Colonic mucosa (tissue), 4 donors: ENCODE measurements around the gene MYO7A. TPM values are rescaled to one million over a fixed set of nuclear protein-coding genes. Genes with fewer than 3 reads are reported as not detected.
A peak's percentile ranks its signal among the peaks of the same experiment; 100 is the strongest.

Experiments
- DNase-seq: peaks from one replicate; pipeline ENCODE4 v3.0.0-alpha.2; 2020
- H3K27ac ChIP-seq: fragments of 200-600 bp; one replicate; pipeline ENCODE4 v1.8.0; 2021
- H3K27me3 ChIP-seq: fragments of 200-600 bp; one replicate; pipeline ENCODE4 v1.8.0; 2021
- H3K36me3 ChIP-seq: fragments of 200-600 bp; one replicate; pipeline ENCODE4 v1.8.0; 2021
- H3K4me1 ChIP-seq: fragments of 200-600 bp; one replicate; pipeline ENCODE4 v1.8.0; 2021; ENCODE audit warnings: mild to moderate bottlenecking
- H3K4me3 ChIP-seq: fragments of 200-600 bp; one replicate; pipeline ENCODE4 v1.8.0; 2021
- H3K9ac ChIP-seq, 2 donors: one replicate each; pipeline ENCODE4 v1.7.0; 2013; ENCODE audit warnings: control low read depth in 2 of 2, low read depth in 2 of 2, low read length in 2 of 2
- H3K9me3 ChIP-seq: fragments of 200-600 bp; one replicate; pipeline ENCODE4 v1.8.0; 2021
- CTCF ChIP-seq: fragments of 200-600 bp; IDR thresholded peaks from one replicate; pipeline ENCODE4 v1.8.0; 2022; ENCODE audit warnings: antibody characterized with exemption, mild to moderate bottlenecking
- intact Hi-C: fragments of 100-400 bp; cut with DNase I; formaldehyde crosslinking; loops from one replicate; pipeline ENCODE4 v1.14.1; 2022
- total RNA-seq, 2 donors: library from RNA; stranded (reverse); fragmentation: NEBNext Ultra II Directional in 1 of 2; extraction: Animal tissue kit (Norgen Biotek cat#: 25700) in 1 of 2; gene quantifications; one replicate each; pipeline ENCODE4 v1.2.1, GENCODE V29; 2021
- donor health status: healthy.
- donor health status: DM: no; HTN: no; CAD: no.
- donor health status: DM: no; HTN: no; CAD: no.

The MYO7A gene
- total RNA-seq, 2 donors from 2014 or later, result 3.8 to 4.1 TPM

GRCh38 chr11:77207019-77207485 lies 79.0 kb downstream of the MYO7A start:
- Histone ChIP-seq H3K4me3 (no peak overlapping the region), H3K27me3 (no peaks in the 10 kb centered on the region), H3K4me1 (no peaks in the 10 kb centered on the region), H3K27ac (no peak overlapping the region), H3K36me3 (no peaks in the 10 kb centered on the region), H3K9ac (no peak overlapping the region), H3K9me3 (no peaks in the 10 kb centered on the region)
- DNase-seq, result no peak
- intact Hi-C loops, result no loop called here
- TF ChIP-seq CTCF, result no peak

- Histone ChIP-seq H3K4me1 (no peaks in the 10 kb centered on the region), H3K27ac (no peak overlapping the region), H3K9me3 (no peaks in the 10 kb centered on the region), H3K27me3 (no peaks in the 10 kb centered on the region), H3K36me3 (no peaks in the 10 kb centered on the region), H3K9ac (no peak overlapping the region), H3K4me3 (no peak overlapping the region)
- no peak for DNase-seq
- no peak for TF ChIP-seq CTCF
- intact Hi-C loops, result no loop called here
Measured at GRCh38 chr11:77207618-77208313, 79.7 kb downstream of the MYO7A start.

GRCh38 chr11:77208535-77208934 lies 80.5 kb downstream of the MYO7A start:
- Histone ChIP-seq H3K9ac (no peak overlapping the region), H3K4me3 (no peak overlapping the region), H3K9me3 (no peaks in the 10 kb centered on the region), H3K36me3 (no peaks in the 10 kb centered on the region), H3K27ac (no peak overlapping the region), H3K27me3 (no peaks in the 10 kb centered on the region), H3K4me1 (no peaks in the 10 kb centered on the region)
- intact Hi-C loops, result no loop called here
- no peak for TF ChIP-seq CTCF
- DNase-seq, result no peak

- Histone ChIP-seq H3K9ac (no peak overlapping the region), H3K4me3 (no peak overlapping the region), H3K9me3 (no peaks in the 10 kb centered on the region), H3K27ac (no peak overlapping the region), H3K27me3 (no peaks in the 10 kb centered on the region), H3K36me3 (no peaks in the 10 kb centered on the region), H3K4me1 (no peaks in the 10 kb centered on the region)
- intact Hi-C loops, result no loop called here
- DNase-seq, result no peak
- no peak for TF ChIP-seq CTCF
Measured at GRCh38 chr11:77209663-77210062, 81.6 kb downstream of the MYO7A start.

GRCh38 chr11:77211040-77211451 lies 83.0 kb downstream of the MYO7A start:
- H3K27me3 ChIP-seq, result no peaks in the 10 kb centered on the region
- no peak overlapping the region for H3K9ac ChIP-seq
- no peaks in the 10 kb centered on the region for H3K36me3 ChIP-seq
- no peak for TF ChIP-seq CTCF
- H3K27ac ChIP-seq, result no peak overlapping the region
- H3K4me1 ChIP-seq, result no peaks in the 10 kb centered on the region
- no peaks in the 10 kb centered on the region for H3K9me3 ChIP-seq
- no peak overlapping the region for H3K4me3 ChIP-seq
- peak; percentile 16 for DNase-seq
- intact Hi-C loops, result no loop called here
